AG10803 (cell line): Measurements from ENCODE around the gene CDK5.

ENCODE experiments used
- DNase-seq: peaks from one replicate; pipeline ENCODE4 v3.0.0; 2010; ENCODE audit warnings: low read depth
- H3K4me3 ChIP-seq: 2 replicates; pipeline ENCODE4 v1.5.1; 2011; ENCODE audit warnings: mild to moderate bottlenecking, low read length, control low read depth
- TF ChIP-seq, protein P1 (sequence below): conservative IDR thresholded peaks from 2 replicates; pipeline ENCODE4 v1.5.1; 2011; ENCODE audit warnings: mild to moderate bottlenecking, low read length, control low read depth, inconsistent platforms

CDK5 gene

DNA sequence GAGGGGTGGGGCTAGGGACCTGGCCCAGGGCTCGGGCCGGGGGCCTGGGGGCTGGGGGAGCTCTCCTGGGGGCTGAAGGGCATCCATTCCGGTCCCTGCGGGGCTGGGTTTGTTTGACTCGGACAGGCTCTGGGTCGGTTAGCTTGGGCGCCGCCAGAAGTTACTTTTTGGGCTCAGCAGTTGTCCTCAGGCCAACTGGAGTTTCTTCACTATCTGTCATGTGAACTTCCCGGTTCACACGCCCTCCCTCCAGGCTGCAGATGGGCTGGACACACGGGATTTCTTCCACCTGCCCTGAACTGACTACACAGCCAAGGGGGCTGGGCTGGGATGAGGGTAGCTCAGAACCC is 5.5 kb upstream of the CDK5 start:
- TF ChIP-seq, protein P1, sequence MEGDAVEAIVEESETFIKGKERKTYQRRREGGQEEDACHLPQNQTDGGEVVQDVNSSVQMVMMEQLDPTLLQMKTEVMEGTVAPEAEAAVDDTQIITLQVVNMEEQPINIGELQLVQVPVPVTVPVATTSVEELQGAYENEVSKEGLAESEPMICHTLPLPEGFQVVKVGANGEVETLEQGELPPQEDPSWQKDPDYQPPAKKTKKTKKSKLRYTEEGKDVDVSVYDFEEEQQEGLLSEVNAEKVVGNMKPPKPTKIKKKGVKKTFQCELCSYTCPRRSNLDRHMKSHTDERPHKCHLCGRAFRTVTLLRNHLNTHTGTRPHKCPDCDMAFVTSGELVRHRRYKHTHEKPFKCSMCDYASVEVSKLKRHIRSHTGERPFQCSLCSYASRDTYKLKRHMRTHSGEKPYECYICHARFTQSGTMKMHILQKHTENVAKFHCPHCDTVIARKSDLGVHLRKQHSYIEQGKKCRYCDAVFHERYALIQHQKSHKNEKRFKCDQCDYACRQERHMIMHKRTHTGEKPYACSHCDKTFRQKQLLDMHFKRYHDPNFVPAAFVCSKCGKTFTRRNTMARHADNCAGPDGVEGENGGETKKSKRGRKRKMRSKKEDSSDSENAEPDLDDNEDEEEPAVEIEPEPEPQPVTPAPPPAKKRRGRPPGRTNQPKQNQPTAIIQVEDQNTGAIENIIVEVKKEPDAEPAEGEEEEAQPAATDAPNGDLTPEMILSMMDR, result no peak
- H3K4me3 ChIP-seq, result 0 out of 2 replicates have a peak overlapping the region, but pooled peaks have one; percentile 7
- DNase-seq, result peak; percentile 71

- TF ChIP-seq, protein P1, result no peak
- peak; percentile 64 for DNase-seq
- peak overlapping the region; percentile 29 for H3K4me3 ChIP-seq
Observed at GRCh38 chr7:151062399-151063211, 4.9 kb upstream of the CDK5 start.

- no peak for DNase-seq
- peak overlapping the region; percentile 9; the same call in 1 of the 2 replicates for H3K4me3 ChIP-seq
- TF ChIP-seq, protein P1, result no peak
Observed at GRCh38 chr7:151062111-151062398, 4.4 kb upstream of the CDK5 start.

DNA sequence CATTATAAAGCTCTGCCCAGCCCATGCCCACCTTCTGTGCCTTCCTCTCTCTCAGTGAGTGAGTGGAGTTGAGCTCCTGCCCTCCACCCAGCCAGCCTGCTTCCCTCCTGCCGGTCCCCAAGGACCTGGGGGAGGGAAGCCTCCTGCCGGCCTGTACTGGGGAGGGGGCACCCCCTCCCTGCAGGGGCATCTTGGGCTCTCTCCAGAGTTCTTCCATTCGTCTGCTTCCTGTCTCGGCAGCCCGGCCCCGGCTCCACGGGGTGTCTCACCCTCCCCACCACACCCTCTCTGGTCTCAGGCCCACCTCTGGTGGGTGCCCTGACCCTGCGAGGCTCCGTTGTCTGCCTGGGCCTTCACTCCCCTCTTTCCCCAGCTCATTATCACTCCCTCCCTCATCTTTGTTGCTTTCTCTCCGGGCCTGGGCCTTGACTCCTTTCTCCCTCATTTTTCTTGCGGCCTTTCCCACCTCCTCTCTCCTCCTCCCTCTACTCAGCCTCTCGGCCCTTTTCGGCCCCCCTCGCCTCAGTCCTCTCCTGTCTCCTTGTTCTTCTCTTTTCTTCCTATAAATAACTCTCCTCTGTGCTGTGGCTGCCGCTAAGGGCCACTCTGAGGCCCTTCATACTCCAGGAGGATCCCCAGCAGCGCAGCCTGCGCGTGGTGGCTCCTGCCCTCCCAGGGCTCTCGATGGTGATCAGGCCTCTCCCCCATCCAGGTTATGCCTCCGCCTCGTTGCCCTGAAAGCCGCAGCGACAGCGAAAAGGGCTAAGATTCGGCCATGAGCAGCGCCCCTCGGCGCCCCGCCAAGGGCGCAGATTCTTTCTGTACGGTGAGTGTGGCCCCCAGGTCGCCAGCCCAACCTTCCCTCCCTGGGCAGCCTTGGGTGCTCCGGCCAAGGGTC is 3.8 kb upstream of the CDK5 start:
- no peak for DNase-seq
- TF ChIP-seq, protein P1, result no peak
- peak overlapping the region; percentile 88 for H3K4me3 ChIP-seq

DNA sequence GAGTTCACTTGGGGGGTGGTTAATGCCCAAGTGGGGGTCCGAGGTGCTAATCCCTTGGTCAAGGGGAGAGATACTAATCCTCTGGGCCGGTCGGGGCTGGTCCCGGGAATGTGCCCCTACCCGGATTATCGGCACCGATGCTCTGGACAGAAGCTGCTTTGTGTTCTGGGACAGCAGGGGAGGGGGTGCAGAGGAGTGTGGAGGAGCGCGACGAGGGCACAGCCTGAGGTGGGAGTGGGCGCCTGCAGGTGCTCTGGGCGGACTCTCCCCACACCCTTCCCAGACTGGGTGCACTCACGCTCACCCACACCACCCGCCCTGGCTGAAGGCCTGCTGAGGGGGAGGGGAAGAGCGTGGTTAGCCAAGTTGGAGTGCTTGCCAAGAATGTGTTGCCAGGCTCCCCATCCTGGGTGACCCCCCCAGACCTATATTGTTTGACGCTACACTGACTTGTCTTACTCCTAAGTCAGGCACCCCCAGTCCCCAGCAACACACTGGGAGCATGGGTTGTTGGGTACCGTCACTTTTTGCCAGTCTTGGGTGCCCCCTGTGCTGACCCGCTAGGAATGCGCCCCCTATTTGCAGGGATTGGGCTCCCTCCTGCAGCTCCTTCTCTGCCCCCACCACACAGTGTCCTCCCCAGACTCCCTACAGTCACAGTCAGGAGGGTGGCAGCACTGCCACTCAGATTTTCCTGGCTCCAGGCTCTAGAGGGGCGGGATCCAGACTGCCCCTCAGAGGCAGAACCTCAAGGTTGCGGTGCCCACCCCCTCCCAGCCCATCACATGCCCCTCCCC is 2.9 kb upstream of the CDK5 start:
- no peak for DNase-seq
- peak overlapping the region; percentile 88 for H3K4me3 ChIP-seq

DNA sequence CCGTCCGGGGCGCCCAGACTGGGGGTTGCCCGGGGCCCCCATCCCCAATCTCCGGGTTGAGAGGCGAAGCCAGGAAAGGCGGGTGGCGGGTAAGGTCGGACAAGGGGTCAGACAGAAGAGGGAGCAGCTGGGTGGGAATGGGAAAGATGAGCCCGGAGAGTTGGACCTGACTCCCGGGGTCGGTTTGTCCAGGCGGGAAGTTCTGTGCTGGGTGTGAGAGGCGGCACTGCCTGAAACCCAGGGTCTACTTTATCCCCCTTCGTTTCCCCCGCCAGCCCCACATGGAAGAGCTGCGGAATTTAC is 2.4 kb upstream of the CDK5 start:
- peak overlapping the region; percentile 88 for H3K4me3 ChIP-seq
- TF ChIP-seq, protein P1, result no peak
- no peak for DNase-seq

More for the DNA sequence above, 2.9 kb upstream of the CDK5 start:
- TF ChIP-seq, protein P1, result 0 out of 2 replicates have a peak, but pooled peaks have one; percentile 7
